ENCODE results near the gene FLRT2. TPM values are rescaled to one million over a fixed set of nuclear protein-coding genes. Genes with fewer than 3 reads are reported as not detected.

The FLRT2 gene
- total RNA-seq, 1 donor from 2014 or later: 154 TPM

DNA sequence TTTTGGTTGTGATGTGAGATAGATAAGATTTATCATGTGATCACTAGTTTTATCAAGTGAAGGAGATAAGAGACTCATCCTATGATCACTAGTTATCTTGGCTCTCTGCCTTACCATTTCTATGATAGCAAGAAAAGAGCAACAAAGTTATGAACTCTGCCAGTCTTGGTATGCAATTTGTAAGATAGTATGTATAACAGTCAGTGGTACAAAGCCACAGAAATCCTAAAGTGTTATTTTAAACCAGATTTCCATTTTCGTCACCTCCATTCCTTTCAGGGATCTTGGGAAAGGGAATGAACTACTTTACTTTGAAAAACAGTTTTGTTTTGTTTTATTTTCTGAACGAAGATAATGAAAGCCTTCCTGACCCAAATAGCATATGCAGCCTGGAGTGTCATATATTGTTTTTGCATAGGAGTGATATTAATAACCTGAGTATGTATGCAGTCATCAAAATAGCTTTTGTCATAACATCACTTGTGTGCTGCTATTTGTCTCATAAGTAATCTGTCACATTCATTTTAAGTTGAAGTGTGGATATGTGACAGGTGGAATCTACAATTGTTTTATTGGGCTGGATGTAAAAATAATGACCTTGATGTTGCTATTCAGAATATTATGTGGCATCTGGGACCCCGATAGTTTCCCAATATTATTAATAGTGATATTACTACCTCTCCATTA is 35.0 kb downstream of the FLRT2 start:
- no peak for DNase-seq

DNA sequence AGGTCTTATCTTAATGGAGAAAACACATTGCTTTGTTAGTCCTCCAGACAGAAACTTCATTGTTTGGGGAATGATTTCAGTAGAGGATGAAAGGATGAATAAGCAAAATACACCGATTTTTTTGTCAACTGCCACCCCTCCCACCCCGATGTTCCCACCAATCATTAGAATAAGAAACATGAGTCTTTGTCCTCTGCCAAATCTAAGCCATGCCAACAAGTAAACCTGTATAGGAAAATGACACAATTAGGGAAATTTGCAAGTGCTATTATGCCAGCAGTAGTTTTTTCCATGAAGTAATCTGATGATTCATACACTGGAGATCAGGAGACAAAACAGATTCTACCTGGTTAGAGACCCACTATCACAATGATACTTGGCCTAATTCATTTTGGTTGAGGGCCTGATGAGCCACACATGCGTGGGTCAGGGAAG is 35.9 kb downstream of the FLRT2 start:
- DNase-seq: no peak

DNA sequence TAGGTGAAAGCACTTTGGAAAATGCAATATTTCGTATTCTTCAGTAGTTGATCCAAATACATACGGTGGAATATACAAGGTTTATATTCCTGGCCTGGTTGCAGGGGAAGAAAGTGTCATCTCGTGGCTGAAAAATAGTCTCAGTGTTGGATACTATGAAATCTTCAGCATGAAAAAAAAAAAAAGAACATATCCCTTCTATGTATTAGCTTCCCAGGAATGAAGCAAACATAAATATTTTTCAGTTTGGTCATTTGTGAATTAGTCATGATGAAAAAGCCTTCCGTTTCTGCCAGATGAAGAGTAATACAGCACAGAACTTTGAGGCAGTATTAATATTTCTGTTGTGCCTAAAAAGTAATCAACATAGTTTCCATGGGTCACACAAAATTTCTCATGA is 36.7 kb downstream of the FLRT2 start:
- no peak for DNase-seq

DNA sequence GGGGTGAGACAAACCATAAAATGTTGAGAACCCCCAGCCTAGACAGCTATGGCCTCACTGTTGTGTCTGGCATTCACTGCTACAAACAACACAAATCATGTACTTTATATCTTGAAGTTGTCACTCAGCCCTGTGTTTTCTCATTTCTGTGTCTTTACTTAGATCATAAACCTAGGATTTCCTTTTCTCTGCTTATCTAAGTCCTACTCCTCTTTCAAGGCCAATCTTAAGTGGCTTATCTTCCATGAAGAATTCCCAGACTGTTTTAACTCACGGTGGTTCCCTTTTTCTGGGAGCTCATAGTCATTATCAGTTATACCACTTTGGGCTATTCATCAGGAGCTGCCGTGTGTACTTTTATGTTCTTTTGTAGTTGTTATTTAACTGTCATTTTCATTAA is 42.1 kb downstream of the FLRT2 start:
- no peak for DNase-seq

DNA sequence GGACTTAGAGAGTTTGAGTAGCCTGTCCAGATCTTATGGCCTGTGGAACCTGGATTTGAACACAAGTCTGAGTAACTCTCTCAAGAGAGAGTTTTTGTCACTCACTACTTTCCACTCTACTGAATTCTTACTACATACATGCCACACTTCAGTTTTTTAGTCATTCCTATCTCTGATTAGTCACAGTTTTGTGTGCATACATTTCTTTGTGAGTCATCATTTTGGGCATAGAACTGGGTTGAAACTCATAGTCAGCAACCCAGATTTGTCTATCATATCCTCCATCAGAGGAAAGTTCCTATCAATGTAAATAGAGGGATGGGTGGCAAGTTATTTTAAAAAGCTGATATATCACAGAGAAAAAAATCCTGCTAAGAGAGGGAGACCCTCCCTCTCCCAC is 42.9 kb downstream of the FLRT2 start:
- no peak for DNase-seq

DNA sequence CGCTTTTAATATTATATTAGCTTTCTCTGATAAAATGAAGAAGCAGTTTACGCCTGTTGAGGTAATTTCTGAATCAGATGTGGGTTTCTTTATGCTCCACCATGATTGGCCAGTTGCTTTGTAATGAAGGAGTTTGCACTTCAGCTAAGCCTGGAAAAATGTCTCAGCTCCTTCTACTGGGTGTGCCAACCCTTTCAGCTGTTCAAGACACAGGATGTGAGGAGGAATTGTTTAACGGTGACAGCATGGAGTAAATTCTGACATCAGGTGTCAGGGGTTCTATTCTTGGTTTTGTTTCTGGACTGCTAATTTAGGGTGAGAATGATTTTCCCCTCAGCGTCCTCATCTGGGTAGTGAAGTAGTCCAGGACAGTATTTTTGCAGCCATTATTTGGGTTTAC is 43.5 kb downstream of the FLRT2 start:
- DNase-seq: no peak

DNA sequence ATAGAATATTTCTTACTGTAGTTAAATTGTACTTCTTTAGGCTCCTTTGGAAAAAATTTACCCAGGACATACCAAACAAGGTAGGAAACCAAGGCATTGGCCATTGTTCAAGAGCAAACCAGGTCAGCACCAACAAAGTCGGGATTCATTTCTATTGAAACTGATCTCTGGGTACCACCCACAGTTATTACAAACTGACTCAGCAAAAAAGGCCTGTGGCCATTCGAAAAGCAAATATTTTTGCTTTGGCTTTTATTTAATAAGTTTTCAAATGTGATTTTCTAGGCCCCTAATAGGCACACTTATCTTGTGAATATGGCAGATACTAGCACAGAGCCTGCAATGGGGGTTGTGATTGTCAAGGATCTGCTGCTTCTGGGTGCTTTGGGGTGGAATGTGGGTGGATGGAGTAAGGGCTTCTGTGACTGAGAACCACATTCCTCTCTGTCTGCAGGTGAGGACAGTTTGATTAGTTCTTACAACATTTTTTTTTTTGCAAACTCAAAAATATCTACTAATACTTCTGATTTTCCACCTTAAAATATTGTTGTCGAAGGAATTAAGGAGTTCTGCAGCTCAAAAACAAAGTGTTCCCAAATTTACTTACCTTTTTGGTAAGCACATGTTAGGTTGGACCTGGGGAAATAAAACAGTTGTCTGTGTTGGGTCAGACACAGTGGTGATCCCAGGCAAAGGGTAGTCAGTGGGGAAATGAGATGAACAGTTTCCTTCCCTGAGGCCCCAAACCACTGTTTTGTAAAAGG is 45.1 kb downstream of the FLRT2 start:
- DNase-seq: no peak

DNA sequence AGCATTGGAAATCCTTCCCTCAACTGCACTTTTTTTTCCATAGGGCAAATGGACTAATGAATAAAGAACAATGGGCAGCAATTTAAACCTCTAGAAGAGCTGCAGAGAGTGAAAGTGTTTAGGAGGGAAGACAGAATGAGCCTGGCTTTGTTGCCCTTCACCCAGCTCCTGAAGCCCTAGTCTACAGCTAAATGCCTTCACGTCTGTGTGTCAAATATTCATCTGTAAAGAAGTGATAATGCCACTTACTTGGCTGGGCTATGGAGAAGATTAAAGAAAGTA is 45.6 kb downstream of the FLRT2 start:
- DNase-seq: no peak

DNA sequence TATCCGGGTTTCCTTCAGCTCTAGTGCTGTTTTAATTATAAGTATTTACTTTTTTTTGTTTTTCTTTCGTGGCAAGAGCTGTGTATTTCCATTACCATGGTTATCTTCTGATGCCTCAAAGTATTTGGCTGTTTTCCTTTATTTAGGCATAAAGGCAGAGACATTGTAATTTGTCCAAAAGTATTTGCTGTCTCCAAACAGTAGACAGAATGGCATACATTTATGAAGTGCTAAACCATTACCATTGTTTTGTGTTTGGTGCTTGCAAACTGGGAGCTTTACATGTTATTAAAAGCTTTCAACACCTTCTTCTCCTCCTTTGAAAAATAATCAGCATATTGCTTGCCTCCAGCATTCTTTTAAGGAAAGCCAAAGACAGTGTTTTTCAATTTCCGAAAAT is 46.3 kb downstream of the FLRT2 start:
- DNase-seq: no peak

DNA sequence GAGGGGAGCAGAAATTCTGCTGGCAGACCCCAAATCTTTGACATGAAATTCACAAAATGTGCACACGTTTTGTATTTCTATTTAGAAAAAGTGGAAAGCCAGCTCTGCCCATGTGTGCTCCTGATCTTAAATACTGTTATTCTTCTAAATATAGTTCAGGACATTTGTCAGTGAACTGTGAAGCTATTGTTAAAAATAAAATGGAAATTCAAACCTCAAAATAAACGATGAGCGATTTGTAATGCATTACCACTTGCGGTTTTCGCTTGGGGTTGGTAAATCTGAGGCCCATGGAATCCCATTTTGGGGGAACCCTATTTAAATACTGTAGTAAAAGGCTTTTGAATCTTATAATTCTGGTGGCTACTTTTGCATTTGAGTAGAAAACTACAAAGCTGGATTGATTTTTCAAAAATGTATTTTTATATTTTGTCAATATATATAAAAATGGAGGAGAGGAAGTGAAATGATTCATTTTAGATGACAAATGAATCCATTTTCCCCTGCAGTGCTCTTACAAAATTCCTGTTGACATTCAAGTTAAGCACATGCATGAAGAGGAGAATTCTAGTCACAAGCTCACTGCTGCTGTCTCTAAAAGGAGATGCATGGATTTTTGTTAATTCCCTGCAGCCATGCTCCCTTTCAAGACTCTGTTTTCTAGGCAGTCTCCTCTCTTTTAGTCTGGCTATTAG is 47.1 kb downstream of the FLRT2 start:
- no peak for DNase-seq

DNA sequence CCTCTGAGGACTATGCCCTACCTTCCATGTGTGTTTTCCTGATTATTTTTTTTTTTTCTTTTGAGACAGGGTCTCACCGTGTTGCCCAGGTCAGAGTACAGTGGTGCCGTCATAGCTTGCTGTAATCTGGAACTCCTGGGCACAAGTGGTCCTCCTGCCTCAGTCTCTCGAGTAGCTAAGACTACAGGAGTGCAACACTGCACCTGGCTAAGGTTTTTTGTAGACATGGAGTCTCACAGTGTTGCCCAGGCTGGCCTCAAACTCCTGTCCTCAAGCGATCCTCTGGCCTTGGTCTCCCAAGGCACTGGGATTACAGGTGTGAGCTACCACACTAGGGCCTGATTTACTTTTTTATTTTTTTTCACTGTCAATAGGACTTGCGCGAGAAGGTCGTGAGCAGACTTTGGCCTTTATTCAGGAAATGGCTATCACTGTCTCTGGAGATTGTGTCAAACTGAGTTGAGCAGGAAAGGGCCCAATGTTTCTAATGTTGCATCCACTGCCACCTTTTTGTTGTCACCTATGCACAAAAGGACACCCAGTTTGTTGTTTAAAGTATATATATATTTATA is 47.7 kb downstream of the FLRT2 start:
- no peak for DNase-seq

DNA sequence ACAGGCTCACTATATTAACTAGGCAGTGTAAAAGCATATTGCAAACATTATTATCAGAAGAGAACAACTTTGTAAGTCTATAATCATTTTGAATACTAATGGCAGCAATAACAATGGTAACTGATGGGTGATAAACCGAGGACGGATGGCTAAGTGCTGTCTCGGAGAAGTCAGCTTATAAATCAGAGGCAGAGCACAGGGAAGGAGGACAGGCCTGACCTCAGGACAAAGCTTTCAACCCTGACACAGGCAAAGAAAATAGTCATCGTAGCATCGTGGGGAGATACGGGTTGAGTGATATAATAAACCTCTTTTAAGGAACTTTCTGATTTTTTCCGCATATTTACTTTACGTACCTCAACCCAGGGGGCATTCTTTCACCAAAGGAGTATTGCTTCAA is 48.4 kb downstream of the FLRT2 start:
- DNase-seq: no peak

DNA sequence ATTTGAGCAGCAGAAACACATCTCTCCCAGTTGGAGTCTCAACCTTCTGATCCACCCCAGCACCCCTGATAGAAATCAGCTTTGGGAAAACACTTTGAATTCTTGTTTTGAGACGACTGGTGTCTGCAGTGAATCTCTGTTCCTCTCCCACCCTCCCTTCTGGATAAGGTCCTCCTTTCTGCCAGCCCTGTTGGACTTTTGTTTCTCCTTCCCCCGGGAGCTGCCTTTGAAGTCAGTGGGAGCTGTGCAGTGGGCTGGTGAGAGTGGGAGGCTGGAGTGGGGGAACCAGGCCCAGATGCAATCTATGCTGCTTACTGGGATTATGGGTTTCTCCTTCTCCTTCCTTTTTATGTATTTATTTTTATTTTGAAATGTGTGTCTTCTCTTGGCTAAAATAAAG is 49.0 kb downstream of the FLRT2 start:
- DNase-seq: no peak

DNA sequence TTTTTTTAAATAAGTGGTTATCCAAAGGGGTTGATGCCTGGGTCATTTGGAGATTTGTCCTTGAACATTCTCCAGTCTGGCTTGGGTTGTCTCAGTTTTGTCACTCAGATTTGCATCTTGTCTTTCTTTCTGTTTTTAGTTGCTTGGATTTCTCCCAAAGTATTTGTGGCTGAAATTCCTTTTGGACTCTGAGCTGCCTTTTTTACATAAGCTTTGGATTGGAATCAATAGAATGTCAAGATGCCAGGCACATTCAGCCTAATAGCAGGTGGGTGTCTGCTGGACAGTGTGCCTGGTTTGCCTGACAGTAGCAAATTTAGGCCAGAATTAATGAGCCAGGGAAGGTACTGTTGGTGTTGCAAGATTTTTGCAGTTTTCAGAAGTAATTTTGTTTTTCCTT is 50.0 kb downstream of the FLRT2 start:
- DNase-seq: no peak

DNA sequence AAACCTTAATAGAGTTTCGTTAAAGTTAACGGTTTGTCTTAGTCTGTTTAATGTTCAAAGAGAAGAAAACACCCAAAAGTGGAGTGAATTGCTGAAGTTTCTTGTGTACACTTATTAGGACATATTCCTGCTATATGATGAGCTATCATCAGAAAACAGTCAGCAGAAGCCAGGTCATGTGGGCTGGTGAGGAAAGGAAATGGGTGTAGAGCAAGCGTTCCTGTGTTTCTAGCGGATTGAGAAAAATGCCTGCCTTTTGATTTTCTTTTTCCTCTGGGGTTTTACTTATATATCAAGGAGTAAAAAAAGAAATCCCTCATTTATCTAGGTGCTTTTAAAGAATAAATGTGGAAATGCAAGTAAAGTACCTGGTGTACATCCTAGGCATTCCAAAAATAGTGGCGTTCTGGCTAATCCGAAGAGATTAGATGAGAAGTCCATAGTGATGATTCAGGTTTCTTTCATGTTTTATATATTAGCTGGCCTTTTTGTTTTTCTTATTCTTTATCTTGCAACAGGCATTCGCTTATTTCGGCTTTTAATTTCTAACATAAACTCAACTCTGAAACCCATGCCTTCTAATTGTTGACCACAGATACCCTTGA is 50.7 kb downstream of the FLRT2 start:
- no peak for DNase-seq

DNA sequence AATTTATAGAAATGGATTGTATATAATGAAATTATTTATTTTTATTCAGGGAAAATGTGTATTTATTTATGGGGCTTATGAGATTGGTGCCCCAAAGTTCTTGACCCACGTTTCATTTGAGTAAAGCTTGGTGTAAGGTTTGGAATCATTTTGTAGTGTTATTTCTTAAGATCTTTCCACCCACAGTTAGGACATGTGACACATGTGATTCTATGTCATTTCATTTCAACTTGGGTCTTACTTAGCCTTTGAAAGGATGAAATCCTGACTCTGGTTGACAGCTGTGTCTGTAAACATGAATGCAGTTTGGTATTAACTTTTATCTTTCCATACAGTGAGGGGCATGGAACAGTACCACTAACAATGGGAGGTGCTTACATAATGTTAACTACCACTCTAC is 51.7 kb downstream of the FLRT2 start:
- DNase-seq: no peak

DNA sequence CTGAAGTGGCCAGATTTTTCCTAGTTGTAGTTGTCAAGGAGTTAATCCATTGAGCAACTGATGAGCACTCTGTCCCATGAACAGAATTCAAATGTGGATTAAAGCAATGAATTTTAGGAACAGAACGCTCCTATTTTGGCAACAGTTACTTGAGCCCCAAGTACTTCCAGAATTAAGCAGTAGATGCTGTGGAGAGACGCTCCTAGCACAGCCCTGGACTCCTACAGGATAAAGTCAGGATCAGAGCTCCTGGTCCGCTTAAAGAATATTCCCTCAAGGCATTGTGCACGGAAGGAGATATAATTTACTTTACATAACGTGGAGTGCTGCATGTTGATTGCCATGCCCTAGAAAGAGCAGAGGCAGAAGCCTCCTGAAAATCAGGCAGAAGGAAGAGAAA is 53.4 kb downstream of the FLRT2 start:
- no peak for DNase-seq

DNA sequence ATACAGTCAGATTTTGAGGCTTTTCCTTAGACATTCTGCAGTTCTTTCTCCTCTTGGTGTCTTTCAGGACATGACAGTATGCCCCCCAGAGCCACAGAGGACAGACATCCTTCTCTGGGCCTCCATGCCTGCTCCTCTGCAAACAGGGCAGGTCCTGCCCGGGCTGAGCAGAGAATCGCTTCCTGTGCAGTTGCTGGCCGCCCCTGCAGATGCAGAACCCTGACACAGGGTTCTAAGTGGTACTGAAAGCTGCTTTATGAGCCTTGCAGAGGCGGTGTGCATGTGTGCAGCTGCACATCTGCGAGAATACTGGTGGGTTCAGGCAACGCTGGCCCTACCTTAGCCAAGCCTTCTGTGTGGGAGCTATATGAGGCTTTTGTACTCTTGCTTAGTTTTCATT is 54.5 kb downstream of the FLRT2 start:
- DNase-seq: no peak

DNA sequence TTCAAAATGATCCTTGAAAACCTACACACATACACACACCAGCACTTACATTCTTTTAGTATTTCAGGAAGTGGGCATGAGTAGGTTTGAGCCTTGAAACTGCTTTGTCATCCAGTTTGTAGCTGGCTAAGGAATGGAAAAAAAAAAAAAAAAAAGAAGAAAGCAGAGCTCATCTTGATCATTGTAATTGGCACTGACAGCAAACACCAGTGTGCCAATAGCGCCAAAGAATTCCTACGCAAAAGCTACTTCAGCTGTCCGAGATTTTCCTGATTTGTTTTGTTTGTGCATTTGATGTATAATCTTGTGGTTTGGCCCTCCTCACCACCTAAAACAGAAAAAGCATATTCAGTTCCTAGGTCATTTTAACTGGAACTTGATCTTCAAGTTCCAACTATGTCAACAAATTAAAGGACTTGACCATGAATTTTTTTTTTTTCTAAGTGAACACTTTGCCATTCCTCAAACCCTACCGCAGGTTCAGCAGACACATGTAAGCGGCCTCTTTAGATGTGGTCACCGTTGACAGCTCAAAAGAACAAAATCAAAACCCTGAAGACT is 57.3 kb downstream of the FLRT2 start:
- no peak for DNase-seq

DNA sequence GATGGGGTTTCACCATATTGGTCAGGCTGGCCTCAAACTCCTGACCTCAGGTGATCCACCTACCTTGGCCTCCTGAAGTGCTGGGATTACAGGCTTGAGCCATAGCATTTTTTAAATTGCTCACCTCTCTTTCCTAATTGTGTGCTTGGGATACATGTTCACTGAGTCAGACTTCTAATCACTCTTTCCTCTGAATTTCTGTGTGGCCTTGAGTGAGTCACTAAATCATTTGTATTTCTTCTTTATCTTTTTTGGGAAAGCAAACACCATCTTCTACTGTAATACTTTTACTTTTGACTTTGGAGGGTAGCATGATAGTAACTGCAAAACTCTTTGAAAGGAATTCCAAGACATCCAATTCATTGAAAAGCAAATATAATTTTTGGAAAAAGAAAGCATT is 60.8 kb downstream of the FLRT2 start:
- no peak for DNase-seq

DNA sequence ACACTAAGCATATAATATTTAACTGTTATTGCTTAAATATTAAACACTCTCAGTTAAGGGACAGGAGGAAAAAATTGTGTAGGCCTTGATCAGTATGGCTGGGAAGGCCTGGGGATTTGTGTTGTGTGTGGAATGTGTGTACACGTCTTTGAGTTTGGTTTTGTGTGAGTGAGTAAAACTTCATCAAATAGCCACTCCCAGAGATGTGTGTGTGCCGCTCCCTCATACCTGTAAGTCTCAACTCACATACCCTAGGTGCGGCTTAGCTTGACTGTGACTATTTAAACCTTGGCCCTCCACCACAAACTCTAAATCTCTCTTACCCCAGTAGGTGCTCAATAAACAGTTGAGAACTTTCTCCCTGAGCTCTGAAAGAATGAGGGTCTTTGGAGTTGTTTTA is 64.3 kb downstream of the FLRT2 start:
- DNase-seq: no peak

DNA sequence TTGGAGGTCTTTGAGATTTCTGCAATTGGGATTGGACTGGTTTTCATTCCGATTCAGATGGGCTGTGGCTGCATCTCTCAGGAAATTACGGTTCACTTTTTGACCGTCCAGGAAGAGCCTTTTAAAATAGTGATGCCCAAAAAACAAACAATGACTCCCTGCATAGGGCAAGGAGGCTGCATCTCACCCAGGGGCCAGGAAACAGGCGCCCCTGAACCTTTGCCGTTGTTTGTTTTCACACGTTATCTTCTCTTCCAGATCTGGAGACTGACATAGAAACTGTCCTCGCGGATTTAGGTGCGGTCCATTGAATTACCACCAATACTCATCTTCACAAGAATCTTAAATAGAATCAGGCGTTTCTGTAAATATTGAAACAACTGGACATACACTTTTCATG is 66.0 kb downstream of the FLRT2 start:
- no peak for DNase-seq

DNA sequence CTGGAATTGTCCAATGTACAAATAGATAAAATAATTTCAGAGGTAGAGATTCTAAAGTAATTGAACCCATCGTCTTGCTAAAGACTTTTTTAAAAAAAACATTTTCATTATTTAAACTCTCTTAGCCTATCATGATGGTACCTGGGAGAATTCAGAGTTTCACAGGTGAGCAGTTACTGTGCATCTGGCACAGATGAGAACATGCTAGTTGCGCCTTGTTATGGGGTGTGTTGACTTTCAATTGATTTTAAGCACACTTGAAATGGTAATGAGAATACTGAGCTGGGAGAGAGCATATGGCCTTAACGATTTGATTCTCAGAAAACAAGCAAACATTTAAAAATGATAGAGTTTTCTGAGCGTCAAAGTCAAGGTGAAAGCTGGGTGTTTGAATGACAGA is 66.6 kb downstream of the FLRT2 start:
- DNase-seq: no peak

All from occipital lobe (tissue), 2 donors.